ENCODE data around the gene MCF2L. TPM values are rescaled to one million over a fixed set of nuclear protein-coding genes. Genes with fewer than 3 reads are reported as not detected.
"Not testable (repeated sequence)": the region's sequence is repeated elsewhere in the genome, so short reads cannot be mapped to it uniquely, and the experiment has no call there.

MCF2L gene
- total RNA-seq, 1 donor from 2014 or later = 0.61 TPM

- intact Hi-C loops (cut with micrococcal nuclease) = no loop called here
Measured at GRCh38 chr13:113046883-113047244, 77.8 kb downstream of the MCF2L start.

GRCh38 chr13:113047587-113047986, 78.6 kb downstream of the MCF2L start:
- intact Hi-C loops (cut with micrococcal nuclease) = no loop called here

GRCh38 chr13:113048766-113049165, 79.8 kb downstream of the MCF2L start:
- intact Hi-C loops (cut with micrococcal nuclease) = no loop called here

GRCh38 chr13:113049521-113049941, 80.5 kb downstream of the MCF2L start:
- intact Hi-C loops (cut with micrococcal nuclease) = no loop called here

GRCh38 chr13:113049981-113050380, 81.0 kb downstream of the MCF2L start:
- intact Hi-C loops (cut with micrococcal nuclease) = no loop called here

- intact Hi-C loops (cut with micrococcal nuclease) = no loop called here
Measured at GRCh38 chr13:113050734-113051431, 81.9 kb downstream of the MCF2L start.

- intact Hi-C loops (cut with micrococcal nuclease) = no loop called here
Measured at GRCh38 chr13:113051641-113052040, 82.6 kb downstream of the MCF2L start.

GRCh38 chr13:113052206-113052605, 83.2 kb downstream of the MCF2L start:
- intact Hi-C loops (cut with micrococcal nuclease) = no loop called here

GRCh38 chr13:113052971-113053370, 84.0 kb downstream of the MCF2L start:
- intact Hi-C loops (cut with micrococcal nuclease) = no loop called here

- intact Hi-C loops (cut with micrococcal nuclease) = no loop called here
Measured at GRCh38 chr13:113053376-113053775, 84.4 kb downstream of the MCF2L start.

- intact Hi-C loops (cut with micrococcal nuclease) = no loop called here
Measured at GRCh38 chr13:113053801-113054604, 85.0 kb downstream of the MCF2L start.

GRCh38 chr13:113057084-113057483, 88.1 kb downstream of the MCF2L start:
- intact Hi-C loops (cut with micrococcal nuclease) = no loop called here

- intact Hi-C loops (cut with micrococcal nuclease) = not testable (repeated sequence)
Measured at GRCh38 chr13:113057559-113057958, 88.5 kb downstream of the MCF2L start.

- intact Hi-C loops (cut with micrococcal nuclease) = no loop called here
Measured at GRCh38 chr13:113058129-113058987, 89.3 kb downstream of the MCF2L start.

GRCh38 chr13:113058988-113059850, 90.2 kb downstream of the MCF2L start:
- intact Hi-C loops (cut with micrococcal nuclease) = no loop called here

- intact Hi-C loops (cut with micrococcal nuclease) = no loop called here
Measured at GRCh38 chr13:113059891-113060290, 90.9 kb downstream of the MCF2L start.

- intact Hi-C loops (cut with micrococcal nuclease) = no loop called here
Measured at GRCh38 chr13:113060557-113061270, 91.7 kb downstream of the MCF2L start.

GRCh38 chr13:113061271-113061625, 92.2 kb downstream of the MCF2L start:
- intact Hi-C loops (cut with micrococcal nuclease) = no loop called here

GRCh38 chr13:113061796-113062425, 92.9 kb downstream of the MCF2L start:
- intact Hi-C loops (cut with micrococcal nuclease) = no loop called here

- intact Hi-C loops (cut with micrococcal nuclease) = no loop called here
Measured at GRCh38 chr13:113062691-113063090, 93.7 kb downstream of the MCF2L start.
